Nephron progenitor cell (in vitro differentiated cells): Measurements from ENCODE around the gene ABCA3.

ENCODE experiments used
- DNase-seq: peaks from one replicate; pipeline ENCODE4 v3.0.0; 2021
- H3K27ac Mint-ChIP-seq: 2 replicates; pipeline ENCODE4 v1.8.0; 2021; ENCODE audit warnings: mild to moderate bottlenecking, moderate library complexity, mixed read lengths
- H3K27me3 Mint-ChIP-seq: 2 replicates; pipeline ENCODE4 v1.8.0; 2021; ENCODE audit warnings: mild to moderate bottlenecking, low read depth, mixed read lengths; ENCODE audit not compliant: poor library complexity
- H3K36me3 Mint-ChIP-seq: 2 replicates; pipeline ENCODE4 v1.8.0; 2021; ENCODE audit warnings: low read depth, mixed read lengths
- H3K4me1 Mint-ChIP-seq: 2 replicates; pipeline ENCODE4 v1.8.0; 2021; ENCODE audit warnings: mixed read lengths
- H3K4me3 Mint-ChIP-seq: 2 replicates; pipeline ENCODE4 v1.8.0; 2021; ENCODE audit warnings: mild to moderate bottlenecking, moderate library complexity, mixed read lengths
- H3K9me3 Mint-ChIP-seq: 2 replicates; pipeline ENCODE4 v1.8.0; 2021; ENCODE audit warnings: mild to moderate bottlenecking, moderate library complexity, mixed read lengths
- TF ChIP-seq, protein P1 (sequence below): fragments of 200-600 bp; sonication (generic); IDR thresholded peaks from 2 replicates; pipeline ENCODE4 v1.5.0; 2021; ENCODE audit warnings: antibody characterized with exemption

Gene ABCA3

DNA sequence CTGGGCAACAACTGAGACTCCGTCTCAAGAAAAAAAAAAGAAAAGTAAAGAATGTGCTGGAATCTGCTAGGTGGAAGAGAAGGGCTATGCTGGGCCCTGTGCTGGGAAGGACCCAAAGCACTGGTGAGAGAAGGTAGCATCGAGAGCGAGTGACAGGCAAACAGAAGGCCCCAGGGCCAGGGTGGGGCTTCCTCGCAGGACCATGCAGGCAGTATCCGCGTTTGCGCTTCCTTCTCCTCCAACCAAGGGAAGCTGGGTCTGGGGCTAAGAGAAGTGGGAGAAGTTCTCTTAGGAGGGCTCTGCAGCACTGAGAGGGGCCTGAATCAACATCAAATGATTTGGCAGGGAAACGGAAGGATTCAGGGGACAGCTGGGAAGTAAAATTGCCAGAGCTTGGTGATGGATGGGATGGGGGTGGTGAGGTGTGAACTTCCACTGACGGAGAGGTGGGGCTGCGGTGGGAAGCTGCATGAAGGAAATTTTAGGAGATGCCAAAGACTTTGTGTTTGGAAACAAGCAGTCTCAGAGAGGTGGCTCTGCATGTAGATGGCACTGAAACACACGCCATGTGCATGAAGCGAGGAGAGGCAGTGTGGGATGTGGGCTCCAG lies 83.9 kb downstream of the ABCA3 start:
- no peaks in the 10 kb centered on the region for H3K9me3 Mint-ChIP-seq
- no peak for DNase-seq
- no peaks in the 10 kb centered on the region for H3K27me3 Mint-ChIP-seq
- H3K36me3 Mint-ChIP-seq = peaks cover 73% of the 10 kb centered on the region
- H3K4me1 Mint-ChIP-seq = peaks cover 26% of the 10 kb centered on the region
- TF ChIP-seq, protein P1, sequence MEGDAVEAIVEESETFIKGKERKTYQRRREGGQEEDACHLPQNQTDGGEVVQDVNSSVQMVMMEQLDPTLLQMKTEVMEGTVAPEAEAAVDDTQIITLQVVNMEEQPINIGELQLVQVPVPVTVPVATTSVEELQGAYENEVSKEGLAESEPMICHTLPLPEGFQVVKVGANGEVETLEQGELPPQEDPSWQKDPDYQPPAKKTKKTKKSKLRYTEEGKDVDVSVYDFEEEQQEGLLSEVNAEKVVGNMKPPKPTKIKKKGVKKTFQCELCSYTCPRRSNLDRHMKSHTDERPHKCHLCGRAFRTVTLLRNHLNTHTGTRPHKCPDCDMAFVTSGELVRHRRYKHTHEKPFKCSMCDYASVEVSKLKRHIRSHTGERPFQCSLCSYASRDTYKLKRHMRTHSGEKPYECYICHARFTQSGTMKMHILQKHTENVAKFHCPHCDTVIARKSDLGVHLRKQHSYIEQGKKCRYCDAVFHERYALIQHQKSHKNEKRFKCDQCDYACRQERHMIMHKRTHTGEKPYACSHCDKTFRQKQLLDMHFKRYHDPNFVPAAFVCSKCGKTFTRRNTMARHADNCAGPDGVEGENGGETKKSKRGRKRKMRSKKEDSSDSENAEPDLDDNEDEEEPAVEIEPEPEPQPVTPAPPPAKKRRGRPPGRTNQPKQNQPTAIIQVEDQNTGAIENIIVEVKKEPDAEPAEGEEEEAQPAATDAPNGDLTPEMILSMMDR = no peak
- H3K27ac Mint-ChIP-seq = peak overlapping the region; percentile 89
- H3K4me3 Mint-ChIP-seq = no peak overlapping the region

DNA sequence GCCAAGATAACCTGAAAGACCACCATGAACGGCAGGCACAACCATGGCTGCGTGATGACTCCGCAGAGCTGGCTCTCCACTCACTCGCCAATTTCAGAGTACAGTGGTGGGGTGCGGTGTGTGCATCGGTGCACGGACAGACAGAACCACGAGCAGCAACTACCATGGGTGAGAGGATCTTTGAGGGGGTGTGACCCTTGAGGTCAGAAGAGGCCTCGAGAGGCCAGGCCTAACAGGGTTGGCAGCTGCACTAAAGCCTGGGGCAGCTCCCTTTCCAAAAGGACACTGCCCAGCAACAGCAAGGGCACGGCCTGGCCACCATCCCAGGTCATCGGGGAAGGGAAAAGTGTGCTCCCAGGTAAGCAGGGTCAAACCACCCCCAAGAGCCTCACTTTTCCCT lies 87.2 kb downstream of the ABCA3 start:
- H3K9me3 Mint-ChIP-seq = no peaks in the 10 kb centered on the region
- TF ChIP-seq, protein P1 = no peak
- H3K36me3 Mint-ChIP-seq = peaks cover 43% of the 10 kb centered on the region
- H3K27ac Mint-ChIP-seq = peak overlapping the region; percentile 78
- no peaks in the 10 kb centered on the region for H3K27me3 Mint-ChIP-seq
- H3K4me3 Mint-ChIP-seq = no peak overlapping the region
- peaks cover 37% of the 10 kb centered on the region for H3K4me1 Mint-ChIP-seq
- DNase-seq = no peak

DNA sequence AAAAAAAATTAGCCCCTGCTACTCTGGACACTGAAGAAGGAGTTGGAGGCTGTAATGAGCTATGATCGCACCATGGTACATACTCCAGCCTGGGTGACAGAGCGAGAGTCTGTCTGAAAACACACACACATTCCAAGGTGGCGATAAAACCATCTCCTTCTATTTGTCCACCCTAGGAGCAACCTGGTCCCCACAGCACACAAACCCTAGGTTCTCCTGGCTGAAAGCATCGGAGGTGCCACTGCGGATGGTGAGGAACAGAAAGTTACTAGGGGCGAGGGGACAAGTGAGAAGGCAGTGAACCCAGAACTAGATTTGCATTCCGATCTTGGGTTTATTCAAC lies 87.8 kb downstream of the ABCA3 start:
- Mint-ChIP-seq H3K4me1 (peaks cover 37% of the 10 kb centered on the region), H3K36me3 (peaks cover 38% of the 10 kb centered on the region), H3K9me3 (no peaks in the 10 kb centered on the region), H3K27me3 (no peaks in the 10 kb centered on the region), H3K4me3 (peak overlapping the region; percentile 38), H3K27ac (peak overlapping the region; percentile 78)
- no peak for DNase-seq
- TF ChIP-seq, protein P1 = no peak

DNA sequence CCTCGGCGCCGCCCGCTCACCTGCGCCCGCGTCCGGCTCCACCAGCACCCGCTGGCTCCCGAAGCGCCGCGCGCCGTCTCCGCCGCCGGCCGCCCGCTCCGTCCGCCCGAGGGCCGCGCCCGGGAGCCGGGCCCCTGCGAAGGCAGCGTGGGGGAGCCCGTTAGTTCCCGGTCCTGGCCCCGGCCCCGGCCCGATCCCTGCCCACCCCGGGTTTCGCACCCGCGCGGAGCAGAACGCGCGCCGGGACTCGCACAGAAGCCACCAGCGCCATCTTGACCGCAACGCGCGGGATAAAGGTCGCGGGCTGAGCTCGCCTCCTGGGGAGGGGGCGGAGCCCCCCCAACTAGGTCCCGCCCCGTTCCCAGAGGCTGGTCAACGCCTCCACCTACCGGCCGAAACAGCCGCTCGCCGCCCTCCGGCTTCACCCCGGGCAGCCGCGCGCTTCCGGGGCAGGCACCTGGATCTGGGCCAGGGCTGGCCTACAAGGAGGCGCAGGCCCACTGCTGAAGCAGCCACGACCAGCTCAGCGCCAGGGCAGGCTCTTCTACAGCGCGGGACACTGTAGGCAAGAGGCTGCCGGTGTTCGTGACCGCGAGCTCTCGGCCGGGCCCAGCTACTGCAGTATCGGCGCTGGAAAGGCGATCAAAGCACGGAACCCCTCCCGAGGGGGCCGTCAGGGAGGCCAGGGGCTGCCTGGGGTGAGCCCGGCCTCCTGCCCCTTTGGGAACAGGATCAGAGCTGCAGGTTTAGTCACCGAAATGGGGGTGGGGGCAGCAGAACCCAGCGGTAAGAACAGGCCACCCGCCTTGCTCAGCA lies 89.0 kb downstream of the ABCA3 start, which contains the start of gene ECI1:
TSS of gene ECI1 (minus strand) at position 292 of the 816 bp plus-strand sequence. CDS start at position 271, 21 bp downstream.
- peak within 1 kb of the TSS; percentile 93 for H3K4me3 Mint-ChIP-seq
- peak; percentile 95 for DNase-seq
- peaks cover 27% of the 10 kb centered on the region for H3K4me1 Mint-ChIP-seq
- no peaks in the 10 kb centered on the region for H3K9me3 Mint-ChIP-seq
- peaks cover 28% of the 10 kb centered on the region for H3K36me3 Mint-ChIP-seq
- TF ChIP-seq, protein P1 = peak; percentile 46
- no peaks in the 10 kb centered on the region for H3K27me3 Mint-ChIP-seq
- peak within 1 kb of the TSS; percentile 78 for H3K27ac Mint-ChIP-seq

DNA sequence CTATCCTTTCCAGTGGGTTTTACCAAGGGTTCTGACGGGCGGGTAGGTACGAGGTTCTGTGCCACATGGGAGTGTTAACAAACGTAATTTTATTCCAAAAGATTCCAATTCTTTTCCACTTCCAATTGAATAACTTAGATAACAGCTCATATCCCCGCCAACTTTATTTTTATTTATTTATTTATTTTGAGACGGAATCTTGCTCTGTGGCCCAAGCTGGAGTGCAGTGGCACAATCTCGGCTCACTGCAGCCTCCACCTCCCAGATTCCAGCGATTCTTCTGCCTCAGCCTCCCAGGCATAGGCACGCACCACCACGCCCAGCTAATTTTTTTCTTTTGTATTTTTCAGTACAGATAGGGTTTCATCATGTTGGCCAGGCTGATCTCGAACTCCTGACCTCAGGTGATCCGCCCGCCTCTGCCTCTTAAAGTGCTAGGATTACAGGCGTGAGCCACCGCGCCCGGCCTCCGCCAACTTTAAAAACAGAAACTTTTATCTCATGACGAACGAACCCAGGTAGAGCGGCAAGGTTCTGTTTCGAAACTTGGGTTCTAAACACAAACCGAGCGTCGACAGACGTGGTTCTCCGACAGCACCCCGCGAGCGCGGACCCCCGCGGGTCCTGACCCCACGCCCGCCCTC lies 89.8 kb downstream of the ABCA3 start:
- TF ChIP-seq, protein P1 = no peak
- Mint-ChIP-seq H3K27me3 (no peaks in the 10 kb centered on the region), H3K4me3 (peak overlapping the region; percentile 93), H3K4me1 (peaks cover 23% of the 10 kb centered on the region), H3K27ac (peak overlapping the region; percentile 59), H3K36me3 (peaks cover 25% of the 10 kb centered on the region), H3K9me3 (no peaks in the 10 kb centered on the region)
- DNase-seq = peak; percentile 30
